ENCODE results near the gene SLC25A12.

The SLC25A12 gene

DNA sequence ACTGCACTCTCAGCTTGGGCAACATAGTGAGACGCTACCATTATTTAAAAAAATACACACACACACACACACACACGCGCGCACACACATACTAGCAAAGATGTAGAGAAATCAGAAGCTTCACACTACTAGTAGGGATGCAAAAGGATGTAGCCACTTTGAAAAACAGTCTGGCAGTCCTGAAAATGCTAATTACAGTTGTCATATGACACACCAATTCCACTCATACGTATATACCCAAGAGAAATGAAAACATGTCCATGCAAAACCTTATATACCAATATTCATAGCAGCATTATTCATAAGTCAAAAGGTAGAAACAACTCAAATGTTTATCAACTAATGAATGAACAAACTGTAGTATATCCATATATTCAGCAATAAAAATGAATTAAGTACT, 90.3 kb downstream of the SLC25A12 start:
- DNase-seq (ENCODE audit: low read depth) = no peak
- TF ChIP-seq, protein P1, sequence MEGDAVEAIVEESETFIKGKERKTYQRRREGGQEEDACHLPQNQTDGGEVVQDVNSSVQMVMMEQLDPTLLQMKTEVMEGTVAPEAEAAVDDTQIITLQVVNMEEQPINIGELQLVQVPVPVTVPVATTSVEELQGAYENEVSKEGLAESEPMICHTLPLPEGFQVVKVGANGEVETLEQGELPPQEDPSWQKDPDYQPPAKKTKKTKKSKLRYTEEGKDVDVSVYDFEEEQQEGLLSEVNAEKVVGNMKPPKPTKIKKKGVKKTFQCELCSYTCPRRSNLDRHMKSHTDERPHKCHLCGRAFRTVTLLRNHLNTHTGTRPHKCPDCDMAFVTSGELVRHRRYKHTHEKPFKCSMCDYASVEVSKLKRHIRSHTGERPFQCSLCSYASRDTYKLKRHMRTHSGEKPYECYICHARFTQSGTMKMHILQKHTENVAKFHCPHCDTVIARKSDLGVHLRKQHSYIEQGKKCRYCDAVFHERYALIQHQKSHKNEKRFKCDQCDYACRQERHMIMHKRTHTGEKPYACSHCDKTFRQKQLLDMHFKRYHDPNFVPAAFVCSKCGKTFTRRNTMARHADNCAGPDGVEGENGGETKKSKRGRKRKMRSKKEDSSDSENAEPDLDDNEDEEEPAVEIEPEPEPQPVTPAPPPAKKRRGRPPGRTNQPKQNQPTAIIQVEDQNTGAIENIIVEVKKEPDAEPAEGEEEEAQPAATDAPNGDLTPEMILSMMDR (conservative IDR thresholded peaks at IDR 0.05; ENCODE audit: low read length) = no peak
- no peak overlapping the region for H3K4me3 ChIP-seq (ENCODE audit: low read length)

DNA sequence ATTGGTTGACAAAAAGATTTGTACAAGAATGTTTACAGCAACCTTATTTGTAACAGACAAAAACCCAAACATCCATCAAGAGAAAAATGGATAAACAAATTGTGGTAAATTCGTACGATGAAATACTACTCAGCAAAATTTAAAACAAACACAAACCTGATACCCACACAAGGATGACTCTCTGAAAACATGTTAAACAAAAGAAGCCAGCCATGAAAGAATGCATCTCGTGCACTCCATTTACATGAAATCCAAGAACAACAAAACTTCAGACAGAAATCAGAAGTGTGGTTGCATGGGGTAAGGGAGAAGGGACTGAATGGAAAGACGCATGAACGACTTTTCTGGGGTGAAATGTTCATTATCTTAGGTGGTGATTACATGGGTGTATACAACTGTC, 93.4 kb downstream of the SLC25A12 start:
- DNase-seq (ENCODE audit: low read depth) = no peak
- H3K4me3 ChIP-seq (ENCODE audit: low read length) = no peak overlapping the region
- TF ChIP-seq, protein P1 (conservative IDR thresholded peaks at IDR 0.05; ENCODE audit: low read length) = no peak

GRCh38 chr2:171798156-171798820, 95.8 kb downstream of the SLC25A12 start:
- H3K4me3 ChIP-seq (ENCODE audit: low read length) = no peak overlapping the region
- TF ChIP-seq, protein P1 (conservative IDR thresholded peaks at IDR 0.05; ENCODE audit: low read length) = no peak
- peak; percentile 49 for DNase-seq (ENCODE audit: low read depth)

- no peak for DNase-seq (ENCODE audit: low read depth)
- no peak overlapping the region for H3K4me3 ChIP-seq (ENCODE audit: low read length)
- TF ChIP-seq, protein P1 (conservative IDR thresholded peaks at IDR 0.05; ENCODE audit: low read length) = no peak
These were observed 99.1 kb downstream of the SLC25A12 start for GRCh38 chr2:171794918-171795317.

DNA sequence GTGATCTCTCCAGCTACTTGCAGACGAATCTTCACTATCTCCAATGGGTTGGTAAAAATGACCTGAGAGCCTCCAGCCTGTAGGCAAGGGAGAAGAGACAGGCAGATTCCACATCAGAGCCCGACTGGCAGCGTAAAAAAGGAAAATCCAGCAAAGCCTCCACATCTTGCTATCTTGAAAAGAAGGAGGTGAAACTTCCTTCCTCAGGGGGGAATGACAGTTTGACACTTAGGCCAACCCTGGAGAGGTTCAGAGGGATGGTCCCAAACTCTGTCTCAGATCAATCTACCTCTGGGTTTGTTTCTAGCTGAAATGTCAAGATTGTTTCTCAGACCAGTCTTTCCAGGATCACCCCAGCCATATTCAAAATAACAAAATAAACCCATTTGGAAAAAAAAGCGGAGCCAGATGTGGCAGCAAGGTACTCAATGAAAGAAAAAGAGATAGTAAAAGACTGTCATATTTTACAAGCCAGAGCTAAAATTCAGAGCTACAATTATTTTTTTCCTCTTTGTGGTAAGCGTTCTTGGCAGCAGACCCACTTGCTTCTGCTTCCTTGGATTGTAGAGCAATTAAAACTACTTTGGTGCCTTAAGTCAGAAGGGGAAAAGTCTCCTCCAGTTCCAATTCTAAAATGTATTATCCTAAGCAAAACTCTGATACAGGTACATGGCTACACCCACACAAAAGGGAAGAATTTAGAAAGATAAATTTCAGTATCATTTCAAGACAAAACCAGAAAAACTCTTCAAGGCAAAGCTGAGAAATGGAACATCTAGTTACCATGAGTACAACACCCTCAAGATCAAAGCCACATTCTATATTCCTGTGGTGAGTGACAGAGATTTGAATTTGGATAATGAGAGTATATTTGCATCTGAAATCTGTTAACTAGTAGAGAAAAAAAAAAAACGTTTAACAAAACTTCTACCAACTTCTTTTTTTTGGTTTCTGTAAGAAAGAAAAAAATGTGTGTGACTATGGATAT, 100.1 kb downstream of the SLC25A12 start:
- DNase-seq (ENCODE audit: low read depth) = peak; percentile 53
- no peak overlapping the region for H3K4me3 ChIP-seq (ENCODE audit: low read length)
- TF ChIP-seq, protein P1 (conservative IDR thresholded peaks at IDR 0.05; ENCODE audit: low read length) = no peak

DNA sequence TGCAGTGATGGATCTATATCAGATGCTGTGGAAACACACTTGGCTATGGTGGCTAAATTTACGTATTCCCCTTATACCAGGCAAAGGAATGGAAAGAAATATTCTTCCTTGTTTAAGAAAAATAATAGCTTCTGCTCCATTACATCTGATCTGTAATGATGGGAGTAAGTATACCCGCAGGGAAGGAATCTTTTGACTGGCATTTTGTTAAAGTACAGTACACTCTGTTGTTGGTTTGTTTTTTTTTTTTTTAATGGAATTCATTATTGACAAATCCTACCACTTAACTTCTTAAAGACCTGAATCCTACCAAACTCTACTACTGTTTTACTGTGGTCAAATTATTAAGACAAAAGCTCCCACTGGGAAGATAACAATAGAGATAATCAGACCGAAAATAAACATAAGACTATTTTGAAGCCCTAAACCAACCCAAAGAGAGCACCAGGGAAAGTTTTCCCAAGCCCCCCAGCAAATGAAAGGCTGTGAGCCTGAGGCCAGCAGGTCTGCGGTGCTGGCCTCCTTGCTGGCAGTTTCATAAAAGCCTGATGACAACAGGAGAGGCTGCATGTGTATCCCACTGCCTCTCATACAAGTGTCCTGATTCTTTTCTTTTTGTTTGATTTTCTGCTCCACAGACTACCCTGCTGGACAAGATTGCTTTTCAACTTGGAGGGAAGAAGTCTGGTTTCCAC, 101.0 kb downstream of the SLC25A12 start:
- DNase-seq (ENCODE audit: low read depth) = no peak
- H3K4me3 ChIP-seq (ENCODE audit: low read length) = no peak overlapping the region
- TF ChIP-seq, protein P1 (conservative IDR thresholded peaks at IDR 0.05; ENCODE audit: low read length) = no peak

All from AG10803 (cell line).